GM19193 (cell line): Measurements from ENCODE around the gene SLC6A2.

ENCODE experiments used
- POLR2A ChIP-seq: IDR thresholded peaks from 4 replicates; pipeline ENCODE4 v1.6.1; 2011; ENCODE audit not compliant: insufficient read depth, insufficient read length; ENCODE audit errors: extremely low read depth

The SLC6A2 gene

GRCh38 chr16:55706739-55707384 lies 51.1 kb downstream of the SLC6A2 start:
- TF ChIP-seq POLR2A, result no peak

GRCh38 chr16:55709801-55710200 lies 54.0 kb downstream of the SLC6A2 start:
- TF ChIP-seq POLR2A, result no peak

GRCh38 chr16:55710466-55710865 lies 54.7 kb downstream of the SLC6A2 start:
- TF ChIP-seq POLR2A, result no peak

- TF ChIP-seq POLR2A, result no peak
Observed at GRCh38 chr16:55711959-55712876, 56.4 kb downstream of the SLC6A2 start.

- TF ChIP-seq POLR2A, result no peak
Observed at GRCh38 chr16:55713103-55713502, 57.3 kb downstream of the SLC6A2 start.

GRCh38 chr16:55717326-55717725 lies 61.5 kb downstream of the SLC6A2 start:
- TF ChIP-seq POLR2A, result no peak

- TF ChIP-seq POLR2A, result no peak
Observed at GRCh38 chr16:55725055-55725777, 69.4 kb downstream of the SLC6A2 start.

GRCh38 chr16:55728797-55729196 lies 73.0 kb downstream of the SLC6A2 start:
- TF ChIP-seq POLR2A, result no peak

- no peak for TF ChIP-seq POLR2A
Observed at GRCh38 chr16:55730115-55730514, 74.3 kb downstream of the SLC6A2 start.

- TF ChIP-seq POLR2A, result no peak
Observed at GRCh38 chr16:55732496-55732895, 76.7 kb downstream of the SLC6A2 start.

GRCh38 chr16:55734665-55735064 lies 78.9 kb downstream of the SLC6A2 start:
- TF ChIP-seq POLR2A, result no peak

- TF ChIP-seq POLR2A, result no peak
Observed at GRCh38 chr16:55735120-55735781, 79.5 kb downstream of the SLC6A2 start.

GRCh38 chr16:55736671-55737070 lies 80.9 kb downstream of the SLC6A2 start:
- no peak for TF ChIP-seq POLR2A

- no peak for TF ChIP-seq POLR2A
Observed at GRCh38 chr16:55737318-55737717, 81.5 kb downstream of the SLC6A2 start.

- no peak for TF ChIP-seq POLR2A
Observed at GRCh38 chr16:55737966-55738365, 82.2 kb downstream of the SLC6A2 start.
